PC-3 (cell line): Measurements from ENCODE around the gene SIM2. TPM values are rescaled to one million over a fixed set of nuclear protein-coding genes. Genes with fewer than 3 reads are reported as not detected.
A peak's percentile ranks its signal among the peaks of the same experiment; 100 is the strongest.

Experiments used
- ATAC-seq: fragments of 200-7000 bp; cut with Tn5 transposase; 2 replicates; pipeline ENCODE4 v1.9.1; 2020; ENCODE audit warnings: mild to moderate bottlenecking, moderate library complexity
- BruUV-seq: library from RNA; stranded (reverse); fragments of 400-500 nt; replicated peaks from 2 replicates; lab custom pipeline; 2021; lab: Mats Ljungman, UMichigan
- CTCF ChIA-PET: fragments of 300-600 bp; sonication (Branson Sonifier 250); formaldehyde crosslinking; loops from one replicate; lab custom pipeline; 2022; ENCODE audit warnings: antibody characterized with exemption; lab: Charles Lee
- POLR2A ChIA-PET: fragments of 300-600 bp; sonication (Branson Sonifier 250); formaldehyde crosslinking; loops from one replicate; lab custom pipeline; 2022; ENCODE audit warnings: antibody characterized with exemption; ENCODE audit not compliant: unreplicated experiment; lab: Charles Lee
- DNase-seq: peaks from one replicate; pipeline ENCODE4 v3.0.0-alpha.2; 2015
- H2AFZ ChIP-seq: fragments of 300-600 bp; sonication (generic); 2 replicates; pipeline ENCODE4 v1.6.0; 2016; ENCODE audit warnings: antibody characterized with exemption, low read length
- H3F3A ChIP-seq: fragments of 300-600 bp; sonication (generic); one replicate; pipeline ENCODE4 v1.6.0; 2017; ENCODE audit warnings: antibody characterized with exemption, low read length, control low read depth, mild to moderate bottlenecking; ENCODE audit not compliant: unreplicated experiment
- H3K27ac ChIP-seq: fragments of 300-600 bp; sonication (generic); 2 replicates; pipeline ENCODE4 v1.5.1; 2016; ENCODE audit warnings: mild to moderate bottlenecking, low read length
- H3K27me3 ChIP-seq: fragments of 300-600 bp; sonication (generic); 2 replicates; pipeline ENCODE4 v1.6.1; 2016; ENCODE audit warnings: low read length, mixed read lengths
- H3K36me3 ChIP-seq: fragments of 300-600 bp; sonication (generic); 2 replicates; pipeline ENCODE4 v1.6.1; 2016; ENCODE audit warnings: low read depth, mixed run types, low read length, mixed read lengths
- H3K4me1 ChIP-seq: fragments of 300-600 bp; sonication (generic); 2 replicates; pipeline ENCODE4 v1.5.1; 2016; ENCODE audit warnings: low read length; ENCODE audit not compliant: insufficient read depth
- H3K4me2 ChIP-seq: fragments of 300-600 bp; sonication (generic); 2 replicates; pipeline ENCODE4 v1.6.0; 2016; ENCODE audit warnings: low read length
- H3K4me3 ChIP-seq: fragments of 300-600 bp; sonication (generic); 2 replicates; pipeline ENCODE4 v1.5.1; 2016; ENCODE audit warnings: mild to moderate bottlenecking, low read length, mixed read lengths
- H3K79me2 ChIP-seq: fragments of 300-600 bp; sonication (generic); 2 replicates; pipeline ENCODE4 v1.6.1; 2017; ENCODE audit warnings: low read length, mixed read lengths
- H3K9ac ChIP-seq: fragments of 300-600 bp; sonication (generic); 2 replicates; pipeline ENCODE4 v1.6.0; 2016; ENCODE audit warnings: mild to moderate bottlenecking, low read length
- H3K9me2 ChIP-seq: fragments of 300-600 bp; sonication (generic); replicated peaks from 2 replicates; pipeline ENCODE4 v1.6.1; 2016; ENCODE audit warnings: mixed run types, low read length, mixed read lengths
- H3K9me3 ChIP-seq: fragments of 300-600 bp; sonication (generic); 2 replicates; pipeline ENCODE4 v1.6.1; 2016; ENCODE audit warnings: low read length, mixed read lengths
- H4K20me1 ChIP-seq: fragments of 300-600 bp; sonication (generic); 2 replicates; pipeline ENCODE4 v1.6.1; 2016; ENCODE audit warnings: low read length, mixed read lengths
- CTCF ChIP-seq: fragments of 300-600 bp; sonication (generic); conservative IDR thresholded peaks from 2 replicates; pipeline ENCODE4 v1.5.1; 2017; ENCODE audit warnings: antibody characterized with exemption, low read depth, mild to moderate bottlenecking, low read length
- EZH2 ChIP-seq: fragments of 300-600 bp; sonication (generic); IDR thresholded peaks from one replicate; pipeline ENCODE4 v1.6.1; 2017; ENCODE audit warnings: antibody characterized with exemption, mild to moderate bottlenecking, low read length; ENCODE audit not compliant: unreplicated experiment
- EZH2phosphoT487 ChIP-seq: fragments of 300-600 bp; sonication (generic); IDR thresholded peaks from 2 replicates; pipeline ENCODE4 v1.6.1; 2018; ENCODE audit warnings: mild to moderate bottlenecking, antibody characterized with exemption, low read length, borderline replicate concordance
- intact Hi-C: fragments of 100-400 bp; cut with micrococcal nuclease; formaldehyde crosslinking; loops from 2 replicates; pipeline ENCODE4 v1.9.0; 2023
- total RNA-seq: library from RNA; depleted of rRNA; stranded (reverse); fragments of >200 nt; gene quantifications from 2 replicates; pipeline ENCODE4 v1.2.3, GENCODE V29; 2014

SIM2 gene
- total RNA-seq, 1 experiment from 2014 or later: 71.2 TPM

- peaks cover 37% of the 10 kb centered on the region for H3K4me1 ChIP-seq
- H2AFZ ChIP-seq: no peak overlapping the region
- peaks cover 75% of the 10 kb centered on the region for H3K36me3 ChIP-seq
- CTCF ChIA-PET: interaction anchor here (0.7 kb wide), 1 partner anchor 294 kb away, joined by 6 read pairs; no protein-coding TSS in a partner anchor
- no peaks in the 10 kb centered on the region for H3K27me3 ChIP-seq
- H4K20me1 ChIP-seq: peaks cover 9% of the 10 kb centered on the region
- no peak overlapping the region for H3K9ac ChIP-seq
- no peaks in the 10 kb centered on the region for H3K9me2 ChIP-seq
- POLR2A ChIA-PET: interaction anchor here (1.0 kb wide), 1 partner anchor 63 kb away, joined by 3 read pairs; no protein-coding TSS in a partner anchor
- TF ChIP-seq CTCF (no peak), EZH2 (no peak), EZH2phosphoT487 (no peak)
- H3K4me3 ChIP-seq: no peak overlapping the region
- ATAC-seq (no peak), DNase-seq (no peak)
- TSS peak; percentile 0 for BruUV-seq
- H3K4me2 ChIP-seq: no peak overlapping the region
- no peaks in the 10 kb centered on the region for H3F3A ChIP-seq
- intact Hi-C loops: loop anchor here (5.0 kb wide), 2 partner anchors 54 to 214 kb away; no protein-coding TSS in a partner anchor
- H3K27ac ChIP-seq: no peak overlapping the region
- H3K9me3 ChIP-seq: no peaks in the 10 kb centered on the region
- H3K79me2 ChIP-seq: peaks cover 55% of the 10 kb centered on the region
These were observed 17.5 kb downstream of the SIM2 start for GRCh38 chr21:36716387-36716786.

GRCh38 chr21:36716836-36717235, 17.9 kb downstream of the SIM2 start:
- peaks cover 75% of the 10 kb centered on the region for H3K36me3 ChIP-seq
- DNase-seq: no peak
- ChIA-PET CTCF (interaction anchor here (0.7 kb wide), 1 partner anchor 293 kb away, joined by 6 read pairs; no protein-coding TSS in a partner anchor), POLR2A (interaction anchor here (1.0 kb wide), 1 partner anchor 63 kb away, joined by 3 read pairs; no protein-coding TSS in a partner anchor)
- no peaks in the 10 kb centered on the region for H3K9me3 ChIP-seq
- TF ChIP-seq EZH2phosphoT487 (no peak), CTCF (no peak), EZH2 (no peak)
- H3K9me2 ChIP-seq: no peaks in the 10 kb centered on the region
- H3K27me3 ChIP-seq: no peaks in the 10 kb centered on the region
- intact Hi-C loops: loop anchor here (5.0 kb wide), 2 partner anchors 55 to 215 kb away; no protein-coding TSS in a partner anchor
- H3K4me1 ChIP-seq: peaks cover 37% of the 10 kb centered on the region
- no peak overlapping the region for H2AFZ ChIP-seq
- H3K4me2 ChIP-seq: no peak overlapping the region
- H4K20me1 ChIP-seq: peaks cover 7% of the 10 kb centered on the region
- H3K9ac ChIP-seq: no peak overlapping the region
- H3F3A ChIP-seq: no peaks in the 10 kb centered on the region
- BruUV-seq: no TSS peak
- H3K79me2 ChIP-seq: peaks cover 50% of the 10 kb centered on the region
- no peak overlapping the region for H3K4me3 ChIP-seq
- no peak for ATAC-seq
- no peak overlapping the region for H3K27ac ChIP-seq

- Histone ChIP-seq H3F3A (no peaks in the 10 kb centered on the region), H3K4me2 (no peak overlapping the region), H3K4me3 (no peak overlapping the region), H3K79me2 (peaks cover 39% of the 10 kb centered on the region), H3K9me2 (no peaks in the 10 kb centered on the region), H4K20me1 (no peaks in the 10 kb centered on the region; the same call in 1 of the 2 replicates), H3K9ac (no peak overlapping the region), H3K27me3 (no peaks in the 10 kb centered on the region), H3K36me3 (peaks cover 71% of the 10 kb centered on the region), H3K9me3 (no peaks in the 10 kb centered on the region), H3K27ac (peak overlapping the region; percentile 83), H3K4me1 (peaks cover 26% of the 10 kb centered on the region), H2AFZ (no peak overlapping the region)
- DNase-seq (no peak), ATAC-seq (0 out of 2 replicates have a peak, but pooled peaks have one; percentile 4)
- CTCF ChIA-PET: no interaction called here
- TF ChIP-seq EZH2phosphoT487 (no peak), CTCF (no peak), EZH2 (no peak)
- POLR2A ChIA-PET: no interaction called here
- BruUV-seq: no TSS peak
- intact Hi-C loops: loop anchor here (5.0 kb wide), 2 partner anchors 56 to 216 kb away; no protein-coding TSS in a partner anchor
These were observed 19.1 kb downstream of the SIM2 start for GRCh38 chr21:36717976-36718375.
